Keratinocyte (primary cell): ENCODE data around the gene SCNN1A. TPM values are rescaled to one million over a fixed set of nuclear protein-coding genes. Genes with fewer than 3 reads are reported as not detected.

Source experiments
- DNase-seq: peaks from one replicate; pipeline ENCODE4 v3.0.0-alpha.2; 2011; ENCODE audit warnings: low read depth, missing footprints, low spot score
- FAIRE-seq: peaks from 2 replicates; lab custom pipeline; 2011; peaks lifted over from hg19 to GRCh38; lab: Jason Lieb, UNC
- H2AFZ ChIP-seq: 2 replicates; pipeline ENCODE4 v1.6.0; 2012; ENCODE audit warnings: low read length, control low read depth, inconsistent platforms; ENCODE audit not compliant: control insufficient read depth
- H3K27ac ChIP-seq: 2 replicates; pipeline ENCODE4 v1.5.1; 2011; ENCODE audit warnings: low read length; ENCODE audit not compliant: control insufficient read depth, insufficient read depth
- H3K27me3 ChIP-seq: 3 replicates; pipeline ENCODE4 v1.6.0; 2011; ENCODE audit warnings: low read length; ENCODE audit not compliant: control insufficient read depth, insufficient read depth; ENCODE audit errors: extremely low read depth
- H3K36me3 ChIP-seq, 2 experiments: 2 replicates in 1 of 2; 3 replicates in 1 of 2; pipeline ENCODE4 v1.5.1; 2011; ENCODE audit warnings: low read length in 2 of 2, mild to moderate bottlenecking in 1 of 2; ENCODE audit not compliant: control insufficient read depth in 2 of 2, insufficient read depth in 2 of 2; ENCODE audit errors: extremely low read depth in 1 of 2
- H3K4me1 ChIP-seq: 3 replicates; pipeline ENCODE4 v1.5.1; 2011; ENCODE audit warnings: low read length; ENCODE audit not compliant: control insufficient read depth, insufficient read depth; ENCODE audit errors: extremely low read depth
- H3K4me2 ChIP-seq: 3 replicates; pipeline ENCODE4 v1.6.0; 2011; ENCODE audit warnings: low read depth, low read length; ENCODE audit not compliant: control insufficient read depth, insufficient read depth; ENCODE audit errors: extremely low read depth
- H3K4me3 ChIP-seq, 3 experiments: fragments of 200-600 bp in 1 of 3; sonication (generic) in 1 of 3; 2 replicates in 2 of 3; 3 replicates in 1 of 3; pipeline ENCODE4 v1.5.1; 2011 to 2016; ENCODE audit warnings: low read length in 3 of 3, mild to moderate bottlenecking in 3 of 3, control low read depth in 2 of 3, inconsistent platforms in 1 of 3, low read depth in 1 of 3, mixed read lengths in 1 of 3, mixed run types in 1 of 3, moderate library complexity in 1 of 3; ENCODE audit not compliant: control insufficient read depth in 2 of 3, insufficient read depth in 2 of 3; ENCODE audit errors: extremely low read depth in 1 of 3
- H3K79me2 ChIP-seq: 2 replicates; pipeline ENCODE4 v1.6.0; 2012; ENCODE audit warnings: low read length; ENCODE audit not compliant: control insufficient read depth, insufficient read depth
- H3K9ac ChIP-seq: 3 replicates; pipeline ENCODE4 v1.6.0; 2011; ENCODE audit warnings: low read length; ENCODE audit not compliant: control insufficient read depth, insufficient read depth; ENCODE audit errors: extremely low read depth
- H3K9me1 ChIP-seq: 3 replicates; pipeline ENCODE4 v1.6.0; 2011; ENCODE audit warnings: low read length; ENCODE audit not compliant: control insufficient read depth, insufficient read depth; ENCODE audit errors: extremely low read depth
- H3K9me3 ChIP-seq: 2 replicates; pipeline ENCODE4 v1.5.1; 2012; ENCODE audit warnings: low read depth, low read length; ENCODE audit not compliant: control insufficient read depth
- H4K20me1 ChIP-seq: 3 replicates; pipeline ENCODE4 v1.6.0; 2011; ENCODE audit warnings: low read length; ENCODE audit not compliant: control insufficient read depth, insufficient read depth; ENCODE audit errors: extremely low read depth
- CTCF ChIP-seq, 3 experiments: IDR thresholded peaks in 1 of 3; conservative IDR thresholded peaks in 1 of 3; optimal IDR thresholded peaks in 1 of 3; 2 replicates in 2 of 3; 3 replicates in 1 of 3; pipeline versions ENCODE3 to v1.5.1; 2011; ENCODE audit warnings: low read length in 3 of 3, mild to moderate bottlenecking in 3 of 3, moderate library complexity in 2 of 3, control low read depth in 1 of 3, inconsistent platforms in 1 of 3; ENCODE audit not compliant: insufficient read depth in 2 of 3; ENCODE audit errors: extremely low read depth in 1 of 3
- EZH2 ChIP-seq: IDR thresholded peaks from one replicate; pipeline ENCODE4 v1.6.1; 2012; ENCODE audit warnings: inconsistent platforms, mild to moderate bottlenecking, low read length, moderate library complexity
- dilution Hi-C: fragments of 300-500 bp; cut with MboI; formaldehyde crosslinking; loops from one replicate; pipeline ENCODE4 v1.7.0; 2020; ENCODE audit warnings: low sequenced_read_pairs; ENCODE audit not compliant: extremely low pct_ligation_motif_present
- polyA plus RNA-seq, 5 experiments: library from polyadenylated mRNA; depleted of rRNA in 3 of 5; stranded (reverse) in 3 of 5; stranded (forward) in 1 of 5; unstranded in 1 of 5; fragments of >200 nt; gene quantifications; 1 replicate in 1 of 5; 2 replicates in 3 of 5; 3 replicates in 1 of 5; pipeline versions ENCODE4 v1.2.1 to v1.2.3, GENCODE V29; 2011 to 2012; ENCODE audit warnings: missing spikeins in 2 of 5, low read depth in 1 of 5, low replicate concordance in 1 of 5

The SCNN1A gene
- polyA plus RNA-seq, 1 donor (not counting 4 experiments of a cell fraction or from before 2014, with no cell fraction given) = 11.1 TPM

GRCh38 chr12:6317693-6318439 is 57.5 kb downstream of the SCNN1A start:
- Histone ChIP-seq H3K9me1 (no peaks in the 10 kb centered on the region), H2AFZ (no peak overlapping the region), H3K9ac (no peak overlapping the region), H4K20me1 (no peaks in the 10 kb centered on the region), H3K27ac (no peak overlapping the region), H3K4me3 (no peak overlapping the region), H3K36me3 (no peaks in the 10 kb centered on the region), H3K4me2 (no peak overlapping the region), H3K27me3 (no peaks in the 10 kb centered on the region), H3K4me1 (peaks cover 9% of the 10 kb centered on the region), H3K9me3 (no peaks in the 10 kb centered on the region), H3K79me2 (no peaks in the 10 kb centered on the region)
- dilution Hi-C loops = no loop called here
- no peak for DNase-seq
- no peak for FAIRE-seq
- TF ChIP-seq EZH2 (no peak), CTCF (optimal IDR thresholded peaks at IDR 0.05 in 1 of 3, IDR thresholded peaks at IDR 0.05 in 1 of 3, conservative IDR thresholded peaks at IDR 0.05 in 1 of 3; ENCODE audit: extremely low read depth in 1 of 3, insufficient read depth in 2 of 3, low read length in 3 of 3) (no peak)

GRCh38 chr12:6316921-6317692 is 58.3 kb downstream of the SCNN1A start:
- Histone ChIP-seq H3K27me3 (no peaks in the 10 kb centered on the region), H3K9me1 (no peaks in the 10 kb centered on the region), H3K9ac (no peak overlapping the region), H3K4me3 (no peak overlapping the region), H2AFZ (no peak overlapping the region), H3K4me2 (no peak overlapping the region), H3K4me1 (peaks cover 15% of the 10 kb centered on the region), H4K20me1 (no peaks in the 10 kb centered on the region), H3K9me3 (no peaks in the 10 kb centered on the region), H3K27ac (no peak overlapping the region), H3K79me2 (no peaks in the 10 kb centered on the region), H3K36me3 (no peaks in the 10 kb centered on the region)
- dilution Hi-C loops = no loop called here
- FAIRE-seq (no peak), DNase-seq (no peak)
- TF ChIP-seq CTCF (optimal IDR thresholded peaks at IDR 0.05 in 1 of 3, IDR thresholded peaks at IDR 0.05 in 1 of 3, conservative IDR thresholded peaks at IDR 0.05 in 1 of 3; ENCODE audit: extremely low read depth in 1 of 3, insufficient read depth in 2 of 3, low read length in 3 of 3) (no peak), EZH2 (no peak)
